Chondrocyte (in vitro differentiated cells): ENCODE data around the gene GABARAPL1. TPM values are rescaled to one million over a fixed set of nuclear protein-coding genes. Genes with fewer than 3 reads are reported as not detected.
"Not testable (repeated sequence)": the region's sequence is repeated elsewhere in the genome, so short reads cannot be mapped to it uniquely, and the experiment has no call there.

Source experiments
- DNase-seq: peaks from one replicate; pipeline ENCODE4 v3.0.0; 2021; ENCODE audit warnings: mixed read lengths, low spot score
- H3K27ac Mint-ChIP-seq: one replicate; pipeline ENCODE4 v1.8.0; 2021; ENCODE audit warnings: mild to moderate bottlenecking, moderate library complexity, mixed read lengths; ENCODE audit not compliant: unreplicated experiment
- H3K27me3 Mint-ChIP-seq: 2 replicates; pipeline ENCODE4 v1.8.0; 2021; ENCODE audit warnings: low read depth, mixed read lengths
- H3K36me3 Mint-ChIP-seq: 2 replicates; pipeline ENCODE4 v1.8.0; 2021; ENCODE audit warnings: low read depth, mixed read lengths
- H3K4me1 Mint-ChIP-seq: 2 replicates; pipeline ENCODE4 v1.8.0; 2021; ENCODE audit warnings: low read depth, mild to moderate bottlenecking, mixed read lengths
- H3K4me3 Mint-ChIP-seq: one replicate; pipeline ENCODE4 v1.8.0; 2021; ENCODE audit warnings: mild to moderate bottlenecking, moderate library complexity, mixed read lengths; ENCODE audit not compliant: unreplicated experiment
- H3K9me3 Mint-ChIP-seq: 2 replicates; pipeline ENCODE4 v1.8.0; 2021; ENCODE audit warnings: low read depth, mixed read lengths
- total RNA-seq: library from RNA; stranded (reverse); gene quantifications from 3 replicates; pipeline ENCODE4 v1.2.1, GENCODE V29; 2021
- TF ChIP-seq, protein P1 (sequence below): fragments of 200-600 bp; sonication (generic); IDR thresholded peaks from 2 replicates; pipeline ENCODE4 v1.5.0; 2021; ENCODE audit warnings: antibody characterized with exemption, mild to moderate bottlenecking, moderate library complexity

The GABARAPL1 gene
- total RNA-seq, 1 donor from 2014 or later = 47.7 TPM

DNA sequence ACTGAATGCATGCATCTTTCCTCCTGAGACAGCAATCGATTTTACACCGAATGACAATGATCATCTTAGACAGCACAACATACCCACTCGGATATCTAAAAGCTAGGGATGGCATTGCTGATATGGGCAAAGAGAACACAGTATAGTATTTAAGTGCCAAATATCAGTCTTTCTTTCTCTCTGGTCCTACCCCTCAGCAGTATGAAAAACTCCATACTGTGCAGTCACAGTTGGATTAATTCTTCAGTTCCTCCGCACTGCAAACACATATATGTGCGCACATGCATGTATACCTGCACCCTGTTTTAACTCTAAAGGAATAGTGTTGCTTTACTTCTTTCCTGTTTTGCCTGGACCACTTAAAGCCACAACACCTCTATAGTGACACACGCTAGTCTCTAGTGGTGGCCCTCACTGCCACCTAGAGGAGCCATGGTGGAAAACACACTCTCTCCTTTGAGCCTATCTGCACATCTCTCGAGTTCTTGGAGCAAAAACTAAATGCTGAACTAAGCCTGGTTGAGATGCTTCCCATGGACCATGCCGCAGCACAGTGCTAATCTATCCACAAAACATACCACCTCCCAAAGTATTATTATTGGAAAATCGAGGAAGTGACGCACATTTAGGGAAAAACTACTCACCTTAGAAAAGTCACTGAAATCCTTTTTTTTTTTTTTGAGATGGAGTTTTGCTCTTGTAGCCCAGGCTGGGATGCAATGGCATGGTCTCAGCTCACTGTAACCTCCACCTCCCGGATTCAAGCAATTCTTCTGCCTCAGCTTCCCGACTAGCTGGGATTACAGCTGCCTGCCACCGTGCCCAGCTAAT is 21.9 kb upstream of the GABARAPL1 start:
- H3K27ac Mint-ChIP-seq = no peak overlapping the region
- H3K4me1 Mint-ChIP-seq = peaks cover 11% of the 10 kb centered on the region
- H3K36me3 Mint-ChIP-seq = no peaks in the 10 kb centered on the region
- H3K9me3 Mint-ChIP-seq = no peaks in the 10 kb centered on the region
- TF ChIP-seq, protein P1, sequence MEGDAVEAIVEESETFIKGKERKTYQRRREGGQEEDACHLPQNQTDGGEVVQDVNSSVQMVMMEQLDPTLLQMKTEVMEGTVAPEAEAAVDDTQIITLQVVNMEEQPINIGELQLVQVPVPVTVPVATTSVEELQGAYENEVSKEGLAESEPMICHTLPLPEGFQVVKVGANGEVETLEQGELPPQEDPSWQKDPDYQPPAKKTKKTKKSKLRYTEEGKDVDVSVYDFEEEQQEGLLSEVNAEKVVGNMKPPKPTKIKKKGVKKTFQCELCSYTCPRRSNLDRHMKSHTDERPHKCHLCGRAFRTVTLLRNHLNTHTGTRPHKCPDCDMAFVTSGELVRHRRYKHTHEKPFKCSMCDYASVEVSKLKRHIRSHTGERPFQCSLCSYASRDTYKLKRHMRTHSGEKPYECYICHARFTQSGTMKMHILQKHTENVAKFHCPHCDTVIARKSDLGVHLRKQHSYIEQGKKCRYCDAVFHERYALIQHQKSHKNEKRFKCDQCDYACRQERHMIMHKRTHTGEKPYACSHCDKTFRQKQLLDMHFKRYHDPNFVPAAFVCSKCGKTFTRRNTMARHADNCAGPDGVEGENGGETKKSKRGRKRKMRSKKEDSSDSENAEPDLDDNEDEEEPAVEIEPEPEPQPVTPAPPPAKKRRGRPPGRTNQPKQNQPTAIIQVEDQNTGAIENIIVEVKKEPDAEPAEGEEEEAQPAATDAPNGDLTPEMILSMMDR = peak; percentile 87
- H3K4me3 Mint-ChIP-seq = no peak overlapping the region
- peaks cover 4% of the 10 kb centered on the region for H3K27me3 Mint-ChIP-seq
- DNase-seq = no peak

DNA sequence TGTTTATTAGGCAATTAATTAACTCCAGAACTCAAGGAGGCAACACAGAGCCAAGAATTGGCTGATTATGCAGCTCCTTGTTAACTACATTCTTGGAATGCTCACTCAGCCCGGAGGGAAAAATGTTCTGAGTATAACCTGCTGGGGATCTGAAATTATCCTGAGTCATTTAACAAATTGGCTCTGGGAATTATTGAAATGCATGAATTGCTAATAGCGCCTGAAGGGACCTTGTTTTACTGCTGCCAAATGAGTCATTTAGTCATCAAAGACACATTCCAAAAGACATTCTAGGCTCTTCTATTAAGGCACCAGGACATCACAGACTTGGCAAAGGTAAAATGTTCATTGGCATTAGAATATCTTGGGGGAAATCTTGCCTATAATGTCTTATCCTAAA is 20.8 kb upstream of the GABARAPL1 start:
- Mint-ChIP-seq H3K27me3 (peaks cover 4% of the 10 kb centered on the region), H3K27ac (no peak overlapping the region), H3K4me1 (peaks cover 11% of the 10 kb centered on the region), H3K36me3 (no peaks in the 10 kb centered on the region), H3K9me3 (no peaks in the 10 kb centered on the region), H3K4me3 (no peak overlapping the region)
- TF ChIP-seq, protein P1 = no peak
- no peak for DNase-seq

DNA sequence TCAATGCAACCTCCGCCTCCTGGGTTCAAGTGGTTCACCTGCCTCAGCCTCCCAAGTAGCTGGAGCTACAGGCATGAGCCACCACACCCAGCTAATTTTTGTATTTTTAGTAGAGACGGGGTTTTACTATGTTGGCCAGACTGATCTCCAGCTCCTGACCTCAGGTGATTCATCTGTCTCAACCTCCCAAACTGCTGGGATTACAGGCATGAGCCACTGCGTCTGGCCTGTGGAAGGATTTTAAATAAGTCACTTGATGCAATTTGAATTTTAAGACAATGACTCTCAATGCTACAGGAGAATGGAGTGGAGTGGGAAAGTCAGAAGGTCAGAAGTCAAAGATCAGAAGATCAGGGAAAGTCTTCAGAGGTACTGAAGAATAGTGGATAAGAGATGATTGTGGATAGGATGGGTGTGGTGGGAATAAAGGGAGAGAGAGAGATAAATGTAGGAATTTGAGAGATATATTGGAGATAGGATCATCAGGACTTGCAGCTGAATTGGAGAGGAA is 18.5 kb upstream of the GABARAPL1 start:
- Mint-ChIP-seq H3K27me3 (peaks cover 4% of the 10 kb centered on the region), H3K27ac (no peak overlapping the region), H3K4me1 (peaks cover 11% of the 10 kb centered on the region), H3K36me3 (no peaks in the 10 kb centered on the region), H3K9me3 (no peaks in the 10 kb centered on the region), H3K4me3 (no peak overlapping the region)
- TF ChIP-seq, protein P1 = no peak
- DNase-seq = no peak

DNA sequence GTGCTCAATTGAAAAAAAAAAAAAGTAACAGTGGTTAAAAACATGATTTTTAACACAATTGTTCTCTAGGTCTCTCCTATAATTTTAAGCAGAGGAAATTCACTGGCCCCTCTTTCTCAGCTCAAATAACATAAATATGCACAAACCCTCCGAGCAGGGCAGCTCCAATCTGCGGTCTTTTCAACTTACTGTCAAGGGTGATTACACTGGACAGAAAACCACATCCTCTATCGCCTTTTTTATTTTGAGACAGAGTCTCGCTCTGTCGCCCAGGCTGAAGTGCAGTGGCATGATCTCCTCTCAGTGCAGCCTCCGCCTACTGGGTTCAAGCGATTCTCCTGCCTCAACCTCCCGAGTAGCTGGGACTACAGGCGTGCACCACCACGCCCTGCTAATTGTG is 16.5 kb upstream of the GABARAPL1 start:
- H3K4me1 Mint-ChIP-seq = peaks cover 11% of the 10 kb centered on the region
- H3K36me3 Mint-ChIP-seq = no peaks in the 10 kb centered on the region
- H3K4me3 Mint-ChIP-seq = no peak overlapping the region
- peaks cover 4% of the 10 kb centered on the region for H3K27me3 Mint-ChIP-seq
- DNase-seq = no peak
- H3K27ac Mint-ChIP-seq = no peak overlapping the region
- no peaks in the 10 kb centered on the region for H3K9me3 Mint-ChIP-seq
- TF ChIP-seq, protein P1 = no peak

DNA sequence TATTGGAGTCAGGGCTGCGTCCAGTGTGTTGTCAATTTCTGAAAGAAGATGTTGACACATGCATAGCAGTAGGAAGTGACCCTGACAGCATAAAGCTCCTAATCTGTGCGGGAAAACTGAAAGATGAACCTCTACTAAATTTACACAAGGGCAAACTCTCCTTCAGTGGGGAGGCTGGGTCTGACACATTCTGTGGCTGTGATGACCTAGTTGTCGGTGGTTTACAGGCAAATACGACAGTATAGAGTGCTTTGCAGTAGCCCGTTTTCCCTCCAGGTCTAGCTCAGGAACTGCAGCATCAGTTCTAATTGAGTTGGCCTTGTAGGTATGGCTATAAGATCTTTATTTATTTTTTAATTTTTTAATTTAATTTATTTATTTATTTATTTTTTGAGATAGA is 14.8 kb upstream of the GABARAPL1 start:
- Mint-ChIP-seq H3K36me3 (no peaks in the 10 kb centered on the region), H3K4me3 (no peak overlapping the region), H3K27me3 (peaks cover 4% of the 10 kb centered on the region), H3K4me1 (peaks cover under 1% of the 10 kb centered on the region), H3K27ac (no peak overlapping the region), H3K9me3 (no peaks in the 10 kb centered on the region)
- no peak for DNase-seq
- TF ChIP-seq, protein P1 = no peak

DNA sequence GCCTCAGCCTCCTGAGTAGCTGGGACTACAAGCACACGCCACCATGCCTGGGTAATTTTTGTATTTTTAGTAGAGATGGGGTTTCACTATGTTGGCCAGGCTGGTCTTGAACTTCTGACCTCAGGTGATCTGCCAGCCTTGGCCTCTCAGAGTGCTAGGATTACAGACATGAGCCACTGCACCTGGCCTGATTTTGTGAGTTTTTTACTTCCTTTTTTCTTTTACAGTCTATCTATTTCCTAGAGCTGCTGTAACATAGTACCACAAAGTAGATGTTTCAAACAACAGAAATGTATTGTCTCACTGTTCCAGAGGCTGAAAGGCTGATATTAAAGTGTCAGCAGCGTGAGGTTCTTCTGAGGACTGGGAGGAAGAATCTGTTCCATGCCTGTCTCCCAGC is 8.2 kb upstream of the GABARAPL1 start:
- H3K4me3 Mint-ChIP-seq, H3K9me3 Mint-ChIP-seq, H3K27ac Mint-ChIP-seq, H3K27me3 Mint-ChIP-seq, H3K4me1 Mint-ChIP-seq, H3K36me3 Mint-ChIP-seq, DNase-seq: not testable (repeated sequence)
